SK-N-SH (cell line): Measurements from ENCODE around the gene PPP3R1. TPM values are rescaled to one million over a fixed set of nuclear protein-coding genes. Genes with fewer than 3 reads are reported as not detected.

ENCODE experiments used
- CTCF ChIA-PET: fragments of 300-600, 350-600 bp; formaldehyde crosslinking; extraction: SDS; loops from one replicate; lab custom pipeline; 2021; lab: Yijun Ruan, JAX
- POLR2A ChIA-PET: fragments of 350-600 bp; sonication (Branson Sonifier 250); formaldehyde crosslinking; extraction: SDS; loops from one replicate; lab custom pipeline; 2020; ENCODE audit warnings: antibody characterized with exemption, inconsistent platforms; lab: Yijun Ruan, JAX
- DNase-seq: peaks from one replicate; pipeline ENCODE4 v3.0.0; 2012
- H2AFZ ChIP-seq: fragments of 200-600 bp; sonication (generic); 2 replicates; pipeline ENCODE4 v1.8.1; 2016; ENCODE audit warnings: antibody characterized with exemption, mild to moderate bottlenecking, low read depth
- H3F3A ChIP-seq: fragments of 200-600 bp; sonication (generic); replicated peaks from 2 replicates; pipeline ENCODE3; 2016; ENCODE audit warnings: antibody characterized with exemption, mild to moderate bottlenecking; ENCODE audit not compliant: insufficient read depth
- H3K27ac ChIP-seq, 2 experiments: fragments of 200-500 bp in 1 of 2; fragments of 200-600 bp in 1 of 2; sonication (Bioruptor generic) in 1 of 2; sonication (generic), shearing (Covaris generic) in 1 of 2; 2 replicates each; pipeline versions ENCODE4 v1.5.1 to v1.6.1; 2014 to 2016; ENCODE audit warnings: low read depth in 2 of 2, inconsistent platforms in 1 of 2, low read length in 1 of 2, mild to moderate bottlenecking in 1 of 2, mixed read lengths in 1 of 2
- H3K27me3 ChIP-seq: fragments of 200-600 bp; sonication (generic), shearing (Covaris generic); 2 replicates; pipeline ENCODE4 v1.6.1; 2016; ENCODE audit warnings: mixed run types; ENCODE audit not compliant: insufficient read depth
- H3K36me3 ChIP-seq, 2 experiments: fragments of 200-500 bp in 1 of 2; fragments of 200-600 bp in 1 of 2; sonication (Bioruptor generic) in 1 of 2; sonication (generic) in 1 of 2; replicated peaks in 1 of 2; 2 replicates each; pipeline versions ENCODE3 to v1.5.1; 2014 to 2016; ENCODE audit warnings: low read length in 1 of 2, mild to moderate bottlenecking in 1 of 2; ENCODE audit not compliant: insufficient read depth in 2 of 2, control insufficient read depth in 1 of 2
- H3K4me1 ChIP-seq, 2 experiments: fragments of 200-500 bp in 1 of 2; fragments of 200-600 bp in 1 of 2; sonication (Bioruptor generic) in 1 of 2; sonication (generic), shearing (Covaris generic) in 1 of 2; 2 replicates each; pipeline versions ENCODE4 v1.5.1 to v1.6.1; 2014 to 2016; ENCODE audit warnings: low read depth in 1 of 2, low read length in 1 of 2, mixed run types in 1 of 2; ENCODE audit not compliant: insufficient read depth in 2 of 2, control insufficient read depth in 1 of 2
- H3K4me2 ChIP-seq: fragments of 200-600 bp; sonication (generic), shearing (Covaris generic); 2 replicates; pipeline ENCODE4 v1.6.1; 2017; ENCODE audit warnings: mixed run types
- H3K4me3 ChIP-seq, 2 experiments: fragments of 200-500 bp in 1 of 2; fragments of 200-600 bp in 1 of 2; sonication (Bioruptor generic) in 1 of 2; sonication (generic), shearing (Covaris generic) in 1 of 2; 2 replicates each; pipeline versions ENCODE4 v1.5.1 to v1.8.1; 2014 to 2016; ENCODE audit warnings: low read depth in 2 of 2, inconsistent platforms in 1 of 2, low read length in 1 of 2, mild to moderate bottlenecking in 1 of 2, mixed read lengths in 1 of 2, moderate library complexity in 1 of 2
- H3K79me2 ChIP-seq: fragments of 200-600 bp; sonication (generic); 2 replicates; pipeline ENCODE4 v1.8.1; 2017; ENCODE audit warnings: mild to moderate bottlenecking; ENCODE audit not compliant: insufficient read depth
- H3K9ac ChIP-seq: fragments of 200-600 bp; sonication (generic); 2 replicates; pipeline ENCODE4 v1.6.1; 2017; ENCODE audit warnings: mixed run types
- H3K9me2 ChIP-seq: fragments of 200-600 bp; sonication (generic); 2 replicates; pipeline ENCODE4 v1.6.1; 2017; ENCODE audit warnings: mixed run types
- H3K9me3 ChIP-seq: fragments of 200-600 bp; sonication (generic); 2 replicates; pipeline ENCODE4 v1.6.1; 2017; ENCODE audit warnings: mixed run types, mild to moderate bottlenecking, moderate library complexity
- H4K20me1 ChIP-seq: fragments of 200-600 bp; sonication (generic); 2 replicates; pipeline ENCODE4 v1.6.1; 2017; ENCODE audit warnings: mild to moderate bottlenecking, mixed run types; ENCODE audit not compliant: insufficient read depth
- ELF1 ChIP-seq: IDR thresholded peaks from 2 replicates; pipeline ENCODE4 v1.4.0; 2012
- EP300 ChIP-seq, 2 experiments: IDR thresholded peaks; 2 replicates each; pipeline versions ENCODE4 v1.4.0 to v1.6.1; 2012; ENCODE audit warnings: borderline replicate concordance in 1 of 2, low read depth in 1 of 2, low read length in 1 of 2
- GATA2 ChIP-seq: sonication (generic); formaldehyde crosslinking; IDR thresholded peaks from 2 replicates; pipeline ENCODE4 v1.5.0; 2020; ENCODE audit warnings: mild to moderate bottlenecking, missing genetic modification reagents
- NFIC ChIP-seq: IDR thresholded peaks from 2 replicates; pipeline ENCODE4 v1.4.0; 2012; ENCODE audit warnings: borderline replicate concordance
- NRF1 ChIP-seq: IDR thresholded peaks from 2 replicates; pipeline ENCODE4 v1.6.1; 2012; ENCODE audit warnings: low read depth, mild to moderate bottlenecking, low read length
- RAD21 ChIP-seq: IDR thresholded peaks from 2 replicates; pipeline ENCODE4 v1.6.1; 2012; ENCODE audit warnings: mild to moderate bottlenecking, low read length
- RCOR1 ChIP-seq: fragments of 150-350 bp; IDR thresholded peaks from 2 replicates; pipeline ENCODE4 v1.6.1; 2017; ENCODE audit warnings: antibody characterized with exemption, low read length
- RXRA ChIP-seq: IDR thresholded peaks from 2 replicates; pipeline ENCODE4 v1.4.0; 2012; ENCODE audit warnings: low read depth, mild to moderate bottlenecking, borderline replicate concordance
- TCF12 ChIP-seq: IDR thresholded peaks from 2 replicates; pipeline ENCODE4 v1.4.0; 2012
- YY1 ChIP-seq: IDR thresholded peaks from 2 replicates; pipeline ENCODE4 v1.4.0; 2012; ENCODE audit warnings: low read depth, mild to moderate bottlenecking
- WGBS: methylation state at CpG from one replicate; pipeline ENCODE4 v1.1.6; 2017; ENCODE audit warnings: low lambda C conversion rate; 5-methylcytosine and 5-hydroxymethylcytosine counted together
- polyA plus RNA-seq, 3 experiments: library from polyadenylated mRNA; depleted of rRNA; stranded (reverse); fragments of >200 nt; gene quantifications; 2 replicates each; pipeline ENCODE4 v1.2.3, GENCODE V29; 2012
- TF ChIP-seq, protein P1 (sequence below): IDR thresholded peaks from 2 replicates; pipeline ENCODE4 v1.6.1; 2012; ENCODE audit warnings: mild to moderate bottlenecking, low read depth, low read length, moderate library complexity

PPP3R1 gene
- polyA plus RNA-seq, 1 of the 3 experiments (the other 2 are of a cell fraction): 12.0 TPM

GRCh38 chr2:68222287-68222686 is 30.0 kb downstream of the PPP3R1 start (continued):
- peak; percentile 30; the same call in 1 of the 2 replicates for TF ChIP-seq RCOR1

GRCh38 chr2:68218343-68218901 is 33.9 kb downstream of the PPP3R1 start:
- Histone ChIP-seq H3K9ac (no peak overlapping the region), H3K9me3 (no peaks in the 10 kb centered on the region), H3K4me1 (peaks cover 16 to 24% of the 10 kb centered on the region in 2 experiments; a peak in 3 of 4 replicates), H3K4me3 (no peak overlapping the region), H3K27me3 (no peaks in the 10 kb centered on the region), H3K27ac (no peak overlapping the region), H3F3A (peaks cover 5% of the 10 kb centered on the region), H3K36me3 (peaks cover 18 to 34% of the 10 kb centered on the region in 2 experiments), H3K4me2 (no peak overlapping the region), H2AFZ (no peak overlapping the region), H3K79me2 (peaks cover 100% of the 10 kb centered on the region), H3K9me2 (no peaks in the 10 kb centered on the region), H4K20me1 (peaks cover 90% of the 10 kb centered on the region)
- ChIA-PET POLR2A (no interaction called here), CTCF (interaction anchor here (0.7 to 1.9 kb wide), 3 partner anchors 19 to 96 kb away, joined by 3 to 6 read pairs (median 3); no protein-coding TSS in a partner anchor)
- no peak for DNase-seq
- TF ChIP-seq, protein P1, sequence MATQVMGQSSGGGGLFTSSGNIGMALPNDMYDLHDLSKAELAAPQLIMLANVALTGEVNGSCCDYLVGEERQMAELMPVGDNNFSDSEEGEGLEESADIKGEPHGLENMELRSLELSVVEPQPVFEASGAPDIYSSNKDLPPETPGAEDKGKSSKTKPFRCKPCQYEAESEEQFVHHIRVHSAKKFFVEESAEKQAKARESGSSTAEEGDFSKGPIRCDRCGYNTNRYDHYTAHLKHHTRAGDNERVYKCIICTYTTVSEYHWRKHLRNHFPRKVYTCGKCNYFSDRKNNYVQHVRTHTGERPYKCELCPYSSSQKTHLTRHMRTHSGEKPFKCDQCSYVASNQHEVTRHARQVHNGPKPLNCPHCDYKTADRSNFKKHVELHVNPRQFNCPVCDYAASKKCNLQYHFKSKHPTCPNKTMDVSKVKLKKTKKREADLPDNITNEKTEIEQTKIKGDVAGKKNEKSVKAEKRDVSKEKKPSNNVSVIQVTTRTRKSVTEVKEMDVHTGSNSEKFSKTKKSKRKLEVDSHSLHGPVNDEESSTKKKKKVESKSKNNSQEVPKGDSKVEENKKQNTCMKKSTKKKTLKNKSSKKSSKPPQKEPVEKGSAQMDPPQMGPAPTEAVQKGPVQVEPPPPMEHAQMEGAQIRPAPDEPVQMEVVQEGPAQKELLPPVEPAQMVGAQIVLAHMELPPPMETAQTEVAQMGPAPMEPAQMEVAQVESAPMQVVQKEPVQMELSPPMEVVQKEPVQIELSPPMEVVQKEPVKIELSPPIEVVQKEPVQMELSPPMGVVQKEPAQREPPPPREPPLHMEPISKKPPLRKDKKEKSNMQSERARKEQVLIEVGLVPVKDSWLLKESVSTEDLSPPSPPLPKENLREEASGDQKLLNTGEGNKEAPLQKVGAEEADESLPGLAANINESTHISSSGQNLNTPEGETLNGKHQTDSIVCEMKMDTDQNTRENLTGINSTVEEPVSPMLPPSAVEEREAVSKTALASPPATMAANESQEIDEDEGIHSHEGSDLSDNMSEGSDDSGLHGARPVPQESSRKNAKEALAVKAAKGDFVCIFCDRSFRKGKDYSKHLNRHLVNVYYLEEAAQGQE: no peak
- TF ChIP-seq TCF12 (no peak), ELF1 (no peak), RAD21 (no peak), GATA2 (CRISPR knock-in tag) (no peak), EP300 (IDR thresholded peaks at IDR 0.05; ENCODE audit: borderline replicate concordance in 1 of 2, low read depth in 1 of 2, low read length in 1 of 2) (no peak), RXRA (no peak)
- WGBS: 61% methylated on average over 1 of the region's 1 CpG

DNA sequence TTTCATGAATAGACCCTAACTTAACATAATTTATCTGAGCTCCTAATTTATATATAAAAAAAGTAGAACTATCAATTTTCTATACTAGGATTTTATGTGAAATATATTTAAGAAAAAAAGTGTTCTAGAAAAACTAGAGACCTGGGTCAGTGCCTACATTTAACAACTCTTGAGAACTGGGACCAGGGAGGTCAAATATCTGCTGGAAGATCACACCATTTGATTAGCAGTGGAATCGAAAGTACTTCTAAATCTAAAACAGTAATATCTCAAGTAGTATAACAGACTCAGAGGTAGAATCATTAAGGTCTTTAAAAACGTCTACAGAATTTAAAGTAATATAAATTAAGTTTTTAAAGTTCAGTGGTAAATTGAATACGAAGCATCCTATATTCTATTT is 34.6 kb downstream of the PPP3R1 start:
- no peak for DNase-seq
- H3K27ac ChIP-seq: no peak overlapping the region
- TF ChIP-seq GATA2 (CRISPR knock-in tag): no peak
- no peak for TF ChIP-seq YY1
- no peak for TF ChIP-seq NRF1
- TF ChIP-seq, protein P1: no peak
- TF ChIP-seq RAD21: no peak
- no peak for TF ChIP-seq NFIC
- no peak for TF ChIP-seq ELF1
- no peak for TF ChIP-seq TCF12
- H3K4me1 ChIP-seq: peaks cover 15 to 18% of the 10 kb centered on the region in 2 experiments; a peak in 3 of 4 replicates
- no peaks in the 10 kb centered on the region for H3K9me3 ChIP-seq
- H4K20me1 ChIP-seq: peaks cover 90% of the 10 kb centered on the region
- H3F3A ChIP-seq: peaks cover 3% of the 10 kb centered on the region
- POLR2A ChIA-PET: no interaction called here
- H3K9ac ChIP-seq: no peak overlapping the region
- peaks cover 100% of the 10 kb centered on the region for H3K79me2 ChIP-seq
- H3K36me3 ChIP-seq: peaks cover 18 to 35% of the 10 kb centered on the region in 2 experiments
- no peak overlapping the region for H2AFZ ChIP-seq
- no peak overlapping the region for H3K4me2 ChIP-seq
- H3K27me3 ChIP-seq: no peaks in the 10 kb centered on the region
- H3K9me2 ChIP-seq: no peaks in the 10 kb centered on the region
- CTCF ChIA-PET: interaction anchor here (0.7 to 1.9 kb wide), 7 partner anchors 11 to 95 kb away, joined by 3 to 6 read pairs (median 3); no protein-coding TSS in a partner anchor
- WGBS: 56% methylated on average over 3 of the region's 3 CpGs
- H3K4me3 ChIP-seq: no peak overlapping the region
